ENCODE data around the gene SULT1B1.

SULT1B1 gene

GRCh38 chr4:69785211-69785831, 24.9 kb upstream of the SULT1B1 start:
- no peaks in the 10 kb centered on the region for H3K36me3 ChIP-seq
- no peak overlapping the region for H3K4me3 ChIP-seq (ENCODE audit: low read depth in 1 of 2, low read length in 1 of 2)
- no peak for TF ChIP-seq CTCF (IDR thresholded peaks at IDR 0.05)

GRCh38 chr4:69782651-69783310, 22.4 kb upstream of the SULT1B1 start:
- H3K36me3 ChIP-seq, result no peaks in the 10 kb centered on the region
- no peak for TF ChIP-seq CTCF (IDR thresholded peaks at IDR 0.05)

More at GRCh38 chr4:69785211-69785831, 24.9 kb upstream of the SULT1B1 start:
- Histone ChIP-seq H3K27me3 (no peaks in the 10 kb centered on the region), H3K4me1 (ENCODE audit: control insufficient read depth in 1 of 2, insufficient read depth in 1 of 2, low read depth in 1 of 2, low read length in 1 of 2) (no peaks in the 10 kb centered on the region), H3K27ac (no peak overlapping the region), H3K9me3 (no peaks in the 10 kb centered on the region)

GRCh38 chr4:69781458-69782418, 21.3 kb upstream of the SULT1B1 start:
- Histone ChIP-seq H3K4me3 (ENCODE audit: low read depth in 1 of 2, low read length in 1 of 2) (no peak overlapping the region), H3K4me1 (ENCODE audit: control insufficient read depth in 1 of 2, insufficient read depth in 1 of 2, low read depth in 1 of 2, low read length in 1 of 2) (no peaks in the 10 kb centered on the region), H3K9me3 (no peaks in the 10 kb centered on the region), H3K27ac (no peak overlapping the region), H3K27me3 (no peaks in the 10 kb centered on the region), H3K36me3 (no peaks in the 10 kb centered on the region)
- no peak for TF ChIP-seq CTCF (IDR thresholded peaks at IDR 0.05)

More at GRCh38 chr4:69782651-69783310, 22.4 kb upstream of the SULT1B1 start:
- H3K27me3 ChIP-seq, result no peaks in the 10 kb centered on the region
- H3K4me1 ChIP-seq (ENCODE audit: control insufficient read depth in 1 of 2, insufficient read depth in 1 of 2, low read depth in 1 of 2, low read length in 1 of 2), result no peaks in the 10 kb centered on the region
- no peaks in the 10 kb centered on the region for H3K9me3 ChIP-seq
- no peak overlapping the region for H3K4me3 ChIP-seq (ENCODE audit: low read depth in 1 of 2, low read length in 1 of 2)
- no peak overlapping the region for H3K27ac ChIP-seq

GRCh38 chr4:69780141-69780540, 19.7 kb upstream of the SULT1B1 start:
- Histone ChIP-seq H3K27me3 (no peaks in the 10 kb centered on the region), H3K4me1 (ENCODE audit: control insufficient read depth in 1 of 2, insufficient read depth in 1 of 2, low read depth in 1 of 2, low read length in 1 of 2) (peaks cover 0 to 5% of the 10 kb centered on the region in 2 experiments), H3K9me3 (no peaks in the 10 kb centered on the region), H3K36me3 (no peaks in the 10 kb centered on the region), H3K4me3 (ENCODE audit: low read depth in 1 of 2, low read length in 1 of 2) (no peak overlapping the region), H3K27ac (no peak overlapping the region)
- no peak for TF ChIP-seq CTCF (IDR thresholded peaks at IDR 0.05)

- TF ChIP-seq CTCF (IDR thresholded peaks at IDR 0.05), result no peak
Measured at GRCh38 chr4:69776696-69777095, 16.3 kb upstream of the SULT1B1 start.

More at GRCh38 chr4:69776696-69777095, 16.3 kb upstream of the SULT1B1 start:
- Histone ChIP-seq H3K4me3 (ENCODE audit: low read depth in 1 of 2, low read length in 1 of 2) (no peak overlapping the region), H3K36me3 (no peaks in the 10 kb centered on the region), H3K27ac (no peak overlapping the region), H3K27me3 (no peaks in the 10 kb centered on the region), H3K4me1 (ENCODE audit: control insufficient read depth in 1 of 2, insufficient read depth in 1 of 2, low read depth in 1 of 2, low read length in 1 of 2) (peaks cover 0 to 5% of the 10 kb centered on the region in 2 experiments), H3K9me3 (no peaks in the 10 kb centered on the region)
